Panc1 (cell line): ENCODE results near the gene BCL2L1. TPM values are rescaled to one million over a fixed set of nuclear protein-coding genes. Genes with fewer than 3 reads are reported as not detected.

Experiments used
- total RNA-seq: library from RNA; stranded (reverse); gene quantifications from one replicate; pipeline ENCODE4 v1.2.1, GENCODE V29; 2021; ENCODE audit not compliant: unreplicated experiment

BCL2L1 gene
- total RNA-seq, 1 experiment from 2014 or later = 150 TPM

Other genes with a start within 250 kb of the BCL2L1 start
- gene DEFB124, start 247.7 kb downstream of the BCL2L1 start, total RNA-seq = not detected
- gene REM1, start 247.6 kb downstream of the BCL2L1 start, total RNA-seq = not detected
- 337 TPM for gene HM13, start 208.4 kb downstream of the BCL2L1 start, total RNA-seq
- gene ID1, start 117.6 kb downstream of the BCL2L1 start, total RNA-seq = 152 TPM
- gene COX4I2, start 85.0 kb downstream of the BCL2L1 start, total RNA-seq = not detected
- 248 TPM for gene TPX2, start 16.4 kb upstream of the BCL2L1 start, total RNA-seq
- 0.87 TPM for gene MYLK2, start 96.5 kb upstream of the BCL2L1 start, total RNA-seq
- 6.3 TPM for gene FOXS1, start 122.7 kb upstream of the BCL2L1 start, total RNA-seq
- gene DUSP15, start 147.7 kb upstream of the BCL2L1 start, total RNA-seq = 23.6 TPM
- gene TTLL9, start 147.8 kb upstream of the BCL2L1 start, total RNA-seq = 2.1 TPM
- 48.2 TPM for gene PDRG1, start 229.2 kb upstream of the BCL2L1 start, total RNA-seq
- 6.2 TPM for gene XKR7, start 245.3 kb upstream of the BCL2L1 start, total RNA-seq